ENCODE measurements around the gene TTR.

TTR gene

GRCh38 chr18:31565345-31565744 is 26.3 kb upstream of the TTR start:
- no peak for TF ChIP-seq CTCF (IDR thresholded peaks at IDR 0.05; ENCODE audit: control extremely low read depth, extremely low read depth, low read depth, missing control alignments)
- CTCF ChIA-PET = interaction anchor here (1.0 to 4.8 kb wide), 5 partner anchors 9 to 157 kb away, joined by 3 to 16 read pairs (median 12); no protein-coding TSS in a partner anchor
- no peak for DNase-seq (ENCODE audit: extremely low spot score)
- POLR2A ChIA-PET = no interaction called here

GRCh38 chr18:31565782-31566512 is 25.7 kb upstream of the TTR start:
- DNase-seq (ENCODE audit: extremely low spot score) = no peak
- ChIA-PET POLR2A (no interaction called here), CTCF (interaction anchor here (1.0 to 4.8 kb wide), 4 partner anchors 10 to 157 kb away, joined by 3 to 16 read pairs (median 8); no protein-coding TSS in a partner anchor)
- no peak for TF ChIP-seq CTCF (IDR thresholded peaks at IDR 0.05; ENCODE audit: control extremely low read depth, extremely low read depth, low read depth, missing control alignments)

- ChIA-PET CTCF (interaction anchor here (0.7 to 4.8 kb wide), 7 partner anchors 10 to 156 kb away, joined by 3 to 16 read pairs (median 4); no protein-coding TSS in a partner anchor), POLR2A (no interaction called here)
- TF ChIP-seq CTCF (IDR thresholded peaks at IDR 0.05; ENCODE audit: control extremely low read depth, extremely low read depth, low read depth, missing control alignments) = no peak
- no peak for DNase-seq (ENCODE audit: extremely low spot score)
These were observed 24.9 kb upstream of the TTR start for GRCh38 chr18:31566576-31567306.

GRCh38 chr18:31572368-31572767 is 19.3 kb upstream of the TTR start:
- CTCF ChIA-PET = interaction anchor here (0.9 to 1.2 kb wide), 2 partner anchors 9 to 108 kb away, joined by 3 to 4 read pairs; no protein-coding TSS in a partner anchor
- DNase-seq (ENCODE audit: extremely low spot score) = no peak
- POLR2A ChIA-PET = no interaction called here
- no peak for TF ChIP-seq CTCF (IDR thresholded peaks at IDR 0.05; ENCODE audit: control extremely low read depth, extremely low read depth, low read depth, missing control alignments)

- CTCF ChIA-PET = interaction anchor here (0.9 to 1.3 kb wide), 3 partner anchors 10 to 108 kb away, joined by 3 to 5 read pairs (median 4); no protein-coding TSS in a partner anchor
- POLR2A ChIA-PET = no interaction called here
- DNase-seq (ENCODE audit: extremely low spot score) = no peak
These were observed 18.6 kb upstream of the TTR start for GRCh38 chr18:31573051-31573450.

More at GRCh38 chr18:31573051-31573450, 18.6 kb upstream of the TTR start:
- no peak for TF ChIP-seq CTCF (IDR thresholded peaks at IDR 0.05; ENCODE audit: control extremely low read depth, extremely low read depth, low read depth, missing control alignments)
